ENCODE results near the gene GPER1.
A peak's percentile ranks its signal among the peaks of the same experiment; 100 is the strongest.
"Not testable (repeated sequence)": the region's sequence is repeated elsewhere in the genome, so short reads cannot be mapped to it uniquely, and the experiment has no call there.

GPER1 gene

GRCh38 chr7:1123715-1124114 is 35.8 kb downstream of the GPER1 start:
- DNase-seq = no peak

DNA sequence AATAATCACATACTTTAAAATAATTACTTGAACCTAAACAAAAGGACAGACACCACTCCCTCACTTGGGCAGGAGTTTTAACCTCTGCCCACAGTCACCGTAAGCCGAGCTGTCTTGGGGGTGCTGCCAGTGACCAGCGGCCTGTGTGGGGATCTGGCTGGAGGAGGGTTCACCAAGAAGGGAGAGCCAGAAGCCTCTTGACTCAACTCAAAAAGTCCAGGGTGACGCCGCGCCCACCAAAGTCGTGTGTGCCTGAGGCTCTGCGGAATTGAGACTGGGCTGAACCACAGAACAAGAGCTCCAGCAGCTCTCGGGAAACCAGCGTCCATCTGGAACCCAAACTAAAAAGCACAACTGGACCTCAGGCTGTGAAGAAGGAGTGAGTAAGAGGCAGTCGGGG is 36.3 kb downstream of the GPER1 start:
- no peak for DNase-seq

- DNase-seq = no peak
These were observed 37.1 kb downstream of the GPER1 start for GRCh38 chr7:1124816-1125602.

- DNase-seq = no peak
These were observed 37.7 kb downstream of the GPER1 start for GRCh38 chr7:1125603-1125969.

GRCh38 chr7:1127001-1127400 is 39.1 kb downstream of the GPER1 start:
- no peak for DNase-seq

- no peak for DNase-seq
These were observed 41.5 kb downstream of the GPER1 start for GRCh38 chr7:1129431-1129830.

DNA sequence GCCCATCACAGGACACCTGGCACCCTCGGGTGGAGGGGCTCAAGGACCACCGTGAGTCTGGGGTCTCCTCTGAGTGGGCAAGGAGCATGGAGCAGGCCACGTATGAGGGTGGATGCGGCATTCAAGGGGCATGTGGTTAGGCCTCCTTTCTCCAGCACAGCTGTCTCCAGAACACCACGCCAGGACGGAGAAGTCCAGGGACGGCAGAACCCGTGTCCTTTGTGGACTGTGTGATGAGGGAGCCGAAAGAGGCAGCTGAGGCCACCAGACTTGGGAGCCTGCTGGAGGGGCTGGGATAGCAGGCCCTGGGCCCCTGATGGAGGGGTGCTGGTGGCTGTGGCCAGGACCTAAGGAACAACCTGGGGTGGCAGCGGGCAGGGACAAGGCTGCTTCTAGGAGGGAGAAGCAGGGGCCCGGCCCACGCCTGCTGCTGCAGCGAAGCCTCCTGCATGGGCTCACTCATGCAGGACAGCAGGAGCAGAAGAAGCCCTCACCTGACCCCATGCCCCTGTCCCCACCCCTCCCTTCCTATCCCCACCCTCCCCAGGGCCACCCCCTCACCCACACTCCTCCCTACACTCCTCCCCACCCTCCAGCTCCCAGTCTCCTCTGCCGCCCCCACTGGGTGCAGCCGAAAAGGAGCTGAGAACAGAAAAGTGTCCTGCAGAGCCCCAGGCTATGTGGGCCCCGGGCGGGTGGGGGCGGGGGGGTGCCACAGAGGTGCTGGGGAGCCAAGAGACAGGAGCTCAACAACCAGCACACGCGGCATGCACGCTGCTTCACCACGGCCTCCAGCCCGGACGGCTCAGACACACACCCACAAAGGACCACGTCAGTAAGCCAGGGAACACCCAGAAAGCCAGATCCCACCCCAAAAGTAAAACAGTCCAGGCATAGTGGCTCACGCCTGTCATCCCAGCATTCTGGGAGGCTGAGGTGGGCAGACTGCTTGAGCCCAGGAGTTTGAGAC is 42.4 kb downstream of the GPER1 start:
- no peak for DNase-seq

GRCh38 chr7:1131471-1132265 is 43.8 kb downstream of the GPER1 start:
- DNase-seq = no peak

- DNase-seq = no peak
These were observed 47.0 kb downstream of the GPER1 start for GRCh38 chr7:1134951-1135350.

GRCh38 chr7:1136841-1137516 is 49.1 kb downstream of the GPER1 start:
- DNase-seq = peak; percentile 41

DNA sequence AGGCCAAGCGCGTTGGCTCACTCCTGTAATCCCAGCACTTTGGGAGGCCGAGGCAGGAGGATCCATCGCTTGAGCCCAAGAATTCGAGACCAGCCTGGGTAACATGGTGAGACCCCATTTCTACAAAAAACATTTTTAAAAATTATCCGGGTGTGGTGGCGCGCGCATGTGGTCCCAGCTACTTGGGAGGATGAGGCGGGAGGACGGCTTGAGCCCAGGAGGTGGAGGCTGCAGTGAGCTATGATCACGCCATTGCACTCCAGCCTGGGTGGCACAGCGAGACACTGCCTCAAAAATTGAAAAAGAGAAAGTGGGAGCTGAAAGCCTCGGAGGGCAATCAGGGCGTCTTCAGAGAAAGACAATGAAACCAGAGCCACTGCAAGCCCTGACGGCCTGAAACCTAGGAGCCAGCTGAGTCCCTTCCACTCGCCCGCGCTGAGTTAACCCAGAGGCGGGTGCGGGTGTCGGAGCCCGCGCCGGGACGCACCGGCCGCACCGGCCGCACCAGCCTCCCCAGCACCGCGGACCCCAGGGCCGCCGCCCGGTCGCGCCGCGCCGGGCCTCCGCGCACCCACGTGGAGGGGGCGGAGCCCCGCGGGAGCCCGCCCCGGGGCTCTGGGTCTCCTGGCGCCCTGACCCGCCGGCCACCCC is 49.7 kb downstream of the GPER1 start:
- no peak for DNase-seq

GRCh38 chr7:1140476-1141104 is 52.7 kb downstream of the GPER1 start:
- DNase-seq = no peak

- no peak for DNase-seq
These were observed 53.7 kb downstream of the GPER1 start for GRCh38 chr7:1141651-1142050.

DNA sequence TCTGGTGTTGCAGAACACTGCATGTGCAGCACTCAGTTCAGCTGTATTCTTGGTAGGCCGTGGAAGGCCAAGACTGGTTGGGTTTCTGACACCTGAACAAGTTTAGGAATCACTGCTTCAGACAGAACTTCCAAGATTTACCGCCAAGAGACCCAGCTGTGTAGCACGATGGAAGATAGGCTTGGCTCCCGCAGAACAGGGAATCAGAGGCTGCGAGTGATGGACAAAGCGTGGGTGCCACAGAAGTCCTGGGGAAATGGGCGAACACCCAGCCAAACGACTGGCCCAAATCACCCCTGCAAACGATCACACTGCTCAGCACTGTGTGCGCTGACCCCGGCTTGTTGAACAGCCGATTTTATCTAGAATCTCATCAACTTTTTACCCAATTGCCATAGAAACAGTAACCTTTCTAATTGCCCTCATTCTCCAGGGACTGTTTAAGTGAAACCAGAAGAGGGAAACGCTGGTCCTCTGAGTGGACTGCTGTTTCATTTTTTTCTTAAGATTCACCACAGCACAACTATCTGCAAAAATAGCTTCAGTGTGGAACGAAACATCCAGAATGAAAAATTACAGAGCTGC is 54.2 kb downstream of the GPER1 start:
- DNase-seq = no peak

GRCh38 chr7:1143031-1143430 is 55.1 kb downstream of the GPER1 start:
- DNase-seq = not testable (repeated sequence)
